ENCODE results near the gene AFAP1.

GRCh38 chr4:7987148-7987989, 47.7 kb upstream of the AFAP1 start:
- TF ChIP-seq GATA2 (IDR thresholded peaks at IDR 0.05; ENCODE audit: low read depth, low read length) (no peak), GATA3 (IDR thresholded peaks at IDR 0.05; ENCODE audit: low read depth, low read length) (no peak)

All from SH-SY5Y (cell line).